ENCODE results near the gene SNU13.
"Not testable (repeated sequence)": the region's sequence is repeated elsewhere in the genome, so short reads cannot be mapped to it uniquely, and the experiment has no call there.

SNU13 gene

GRCh38 chr22:41638748-41639147 lies 49.9 kb downstream of the SNU13 start:
- peak; percentile 13 for DNase-seq

GRCh38 chr22:41638124-41638523 lies 50.5 kb downstream of the SNU13 start:
- no peak for DNase-seq

- DNase-seq, result not testable (repeated sequence)
These were observed 51.0 kb downstream of the SNU13 start for GRCh38 chr22:41637623-41638022.

GRCh38 chr22:41636467-41636866 lies 52.2 kb downstream of the SNU13 start:
- DNase-seq, result no peak

- not testable (repeated sequence) for DNase-seq
These were observed 54.1 kb downstream of the SNU13 start for GRCh38 chr22:41634610-41635009.

GRCh38 chr22:41631615-41632014 lies 57.1 kb downstream of the SNU13 start:
- DNase-seq, result not testable (repeated sequence)

GRCh38 chr22:41631115-41631514 lies 57.6 kb downstream of the SNU13 start:
- not testable (repeated sequence) for DNase-seq

- no peak for DNase-seq
These were observed 63.1 kb downstream of the SNU13 start for GRCh38 chr22:41625577-41625976.

All from hematopoietic multipotent progenitor cell treated with erythropoietin and hydrocortisone succinate and interleukin-3 and kit ligand, for 4 days (in vitro differentiated cells).